IPS-15b (cell line): ENCODE results near the gene PPP1R14C.

ENCODE experiments used
- H3K27me3 ChIP-seq: one replicate; pipeline ENCODE4 v1.6.1; 2013; ENCODE audit warnings: low read length; ENCODE audit not compliant: control insufficient read depth, insufficient read depth
- H3K36me3 ChIP-seq: one replicate; pipeline ENCODE4 v1.6.1; 2013; ENCODE audit warnings: low read length; ENCODE audit not compliant: control insufficient read depth, insufficient read depth
- H3K4me1 ChIP-seq: one replicate; pipeline ENCODE4 v1.6.1; 2013; ENCODE audit warnings: mild to moderate bottlenecking, low read length; ENCODE audit not compliant: control insufficient read depth, insufficient read depth
- H3K4me3 ChIP-seq: one replicate; pipeline ENCODE4 v1.5.1; 2013; ENCODE audit warnings: low read depth, low read length
- H3K9ac ChIP-seq: one replicate; pipeline ENCODE4 v1.6.1; 2013; ENCODE audit warnings: low read depth, mild to moderate bottlenecking, low read length
- H3K9me3 ChIP-seq: one replicate; pipeline ENCODE4 v1.6.1; 2013; ENCODE audit warnings: mild to moderate bottlenecking, low read length; ENCODE audit not compliant: control insufficient read depth, insufficient read depth

PPP1R14C gene

DNA sequence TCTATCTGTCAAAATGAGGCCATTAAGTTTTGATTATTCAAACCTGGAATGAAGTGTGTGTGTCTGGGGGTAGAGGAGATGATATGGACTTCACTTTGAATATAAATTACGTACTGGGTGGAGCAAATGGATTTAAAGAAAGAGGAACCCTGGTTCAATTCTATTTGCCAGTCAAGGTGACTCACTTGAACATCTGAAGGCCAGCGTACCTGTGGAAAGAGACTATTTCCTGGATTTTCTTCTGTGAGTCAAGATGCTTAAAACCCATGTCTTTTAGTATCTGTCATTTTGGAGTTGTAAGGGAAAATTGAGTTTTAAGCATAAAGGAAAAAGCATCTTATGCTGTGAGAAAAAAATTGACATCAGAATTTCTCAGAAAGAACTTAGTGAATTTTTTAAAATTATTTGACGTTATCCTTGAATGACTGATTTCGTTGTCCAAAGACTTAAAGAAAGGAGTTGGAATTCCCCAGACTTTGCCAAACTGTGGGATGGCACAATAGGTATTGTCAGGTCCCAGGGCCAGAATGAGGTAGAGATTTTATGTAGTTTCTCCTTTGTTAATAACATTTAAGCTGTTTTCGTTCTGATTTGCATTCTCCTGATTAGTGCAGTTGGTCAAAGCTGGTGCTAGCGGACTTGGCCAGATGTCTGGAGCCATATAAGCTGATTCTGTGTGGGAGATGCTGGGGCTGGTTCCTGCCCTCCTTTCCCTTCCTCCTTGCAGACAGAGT lies 2.4 kb upstream of the PPP1R14C start:
- no peak overlapping the region for H3K4me3 ChIP-seq
- H3K36me3 ChIP-seq: no peaks in the 10 kb centered on the region
- peaks cover 53% of the 10 kb centered on the region for H3K27me3 ChIP-seq
- no peak overlapping the region for H3K9ac ChIP-seq
- H3K4me1 ChIP-seq: no peaks in the 10 kb centered on the region
- no peaks in the 10 kb centered on the region for H3K9me3 ChIP-seq

DNA sequence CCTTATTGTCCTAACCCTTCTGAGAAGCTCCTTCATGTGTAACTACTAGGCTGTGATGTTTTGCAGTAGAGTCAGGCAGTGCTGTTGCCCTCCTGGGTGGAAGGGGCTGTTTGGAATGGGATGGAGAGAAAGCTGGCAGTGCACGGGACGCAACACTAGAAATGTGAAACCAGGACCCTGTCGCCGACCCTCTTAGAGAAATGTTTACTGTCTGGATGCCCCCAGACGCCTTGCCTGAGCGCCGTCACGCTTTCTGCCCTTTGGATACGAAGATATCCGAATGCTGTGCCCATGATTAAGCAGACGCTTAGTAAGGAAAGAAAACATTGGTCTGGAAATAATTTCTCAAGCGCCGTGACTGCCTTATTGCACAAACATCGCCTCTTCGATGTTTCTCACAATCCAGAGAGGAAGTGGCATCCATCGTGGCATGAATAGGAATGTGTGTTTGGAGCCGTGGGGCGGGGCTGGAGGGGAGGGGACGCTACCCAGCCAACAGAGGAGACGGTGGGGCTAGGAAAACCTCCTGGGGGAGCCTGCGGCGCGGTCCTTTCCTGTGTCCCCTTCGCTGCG lies 661 bp upstream of the PPP1R14C start:
- Histone ChIP-seq H3K4me1 (no peaks in the 10 kb centered on the region), H3K27me3 (peaks cover 67% of the 10 kb centered on the region), H3K36me3 (no peaks in the 10 kb centered on the region), H3K9ac (no peak overlapping the region), H3K9me3 (no peaks in the 10 kb centered on the region), H3K4me3 (peak overlapping the region; percentile 53)

DNA sequence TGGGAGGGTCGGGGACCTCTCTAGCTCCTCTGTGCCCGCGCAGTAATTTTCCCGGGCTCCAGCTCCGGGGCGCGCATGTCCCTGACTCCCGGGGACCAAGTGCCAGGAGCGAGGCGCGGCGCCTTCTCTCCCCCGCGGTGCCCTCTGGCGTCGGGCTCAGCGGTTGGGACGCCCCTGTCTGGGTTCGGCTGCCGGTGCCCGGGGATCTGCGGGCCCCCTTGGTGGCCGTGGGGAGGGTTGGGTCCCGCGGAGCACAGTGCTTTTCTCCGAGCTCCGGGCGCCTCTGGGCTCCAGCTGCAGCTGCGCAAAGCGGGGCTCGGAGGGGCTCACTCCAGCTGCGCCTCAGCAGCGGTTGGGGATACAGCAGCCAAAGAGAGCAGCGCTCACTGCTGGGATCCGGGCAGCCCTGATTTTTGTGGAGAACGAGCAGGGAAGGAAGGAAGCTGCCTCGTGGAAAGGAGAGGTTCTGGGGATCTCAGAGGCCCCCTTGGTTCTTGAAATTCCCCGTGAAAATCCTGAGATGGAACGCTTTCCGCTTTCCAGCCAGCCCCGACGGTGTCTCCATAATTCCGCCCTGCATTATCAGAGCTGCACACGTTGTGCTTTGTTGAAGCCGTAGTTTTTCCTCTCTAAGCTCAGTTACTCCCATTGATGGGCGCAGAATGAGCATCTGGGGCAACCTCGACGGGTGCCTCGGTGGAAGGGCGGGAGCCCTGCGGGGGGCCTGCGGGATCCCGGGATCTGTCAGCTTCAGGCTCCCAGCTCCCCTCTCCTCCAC lies 861 bp downstream of the PPP1R14C start:
- H3K4me1 ChIP-seq: no peaks in the 10 kb centered on the region
- no peak overlapping the region for H3K9ac ChIP-seq
- H3K36me3 ChIP-seq: no peaks in the 10 kb centered on the region
- H3K27me3 ChIP-seq: peaks cover 77% of the 10 kb centered on the region
- H3K9me3 ChIP-seq: no peaks in the 10 kb centered on the region
- peak overlapping the region; percentile 59 for H3K4me3 ChIP-seq

DNA sequence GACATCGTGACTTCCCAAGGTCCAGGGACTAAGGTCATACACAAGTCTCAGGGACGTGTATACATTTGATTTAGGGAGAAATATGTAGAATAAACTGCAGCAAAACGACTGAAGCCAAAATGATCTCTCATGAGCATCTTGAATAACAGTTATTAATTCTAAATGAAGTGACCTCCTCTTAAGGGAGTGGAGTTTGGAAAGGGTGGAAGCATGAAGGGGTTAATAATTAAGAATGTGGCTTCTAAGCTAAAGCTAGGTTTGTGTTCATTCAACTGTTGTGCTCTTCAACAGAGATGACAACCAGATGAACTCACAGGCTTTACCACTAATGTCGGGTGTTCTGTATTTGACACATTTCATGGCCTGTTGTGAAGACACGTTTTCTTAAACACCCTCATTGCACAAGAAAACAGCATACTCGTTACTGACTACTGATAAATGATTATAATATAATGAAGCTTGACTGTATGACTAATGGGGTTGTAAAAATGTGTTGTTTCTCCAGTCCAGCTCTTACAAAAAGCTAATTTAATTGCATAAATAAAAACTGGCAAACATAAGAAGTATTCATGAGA lies 1.5 kb downstream of the PPP1R14C start:
- Histone ChIP-seq H3K36me3 (no peaks in the 10 kb centered on the region), H3K27me3 (peaks cover 73% of the 10 kb centered on the region), H3K4me3 (no peak overlapping the region), H3K9me3 (no peaks in the 10 kb centered on the region), H3K9ac (no peak overlapping the region), H3K4me1 (no peaks in the 10 kb centered on the region)

DNA sequence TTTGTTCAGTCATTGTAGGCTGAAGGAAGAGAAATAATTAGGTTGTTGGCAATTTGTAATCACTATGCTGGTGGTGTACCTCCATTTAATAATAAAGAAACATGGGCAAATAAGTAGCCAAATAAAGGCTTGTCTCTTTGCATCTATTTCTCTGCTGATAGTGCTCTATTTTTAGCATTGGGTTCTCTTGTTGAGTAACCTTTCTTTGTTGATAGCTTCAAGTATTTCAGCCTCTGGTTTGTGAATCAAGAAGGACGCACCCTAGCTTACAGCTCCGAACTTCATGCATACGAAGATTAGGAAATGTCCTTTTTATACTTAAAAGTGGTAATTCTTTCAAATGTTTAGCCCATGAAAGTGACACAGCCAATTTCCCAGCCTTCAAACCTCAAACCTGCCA lies 2.6 kb downstream of the PPP1R14C start:
- Histone ChIP-seq H3K36me3 (no peaks in the 10 kb centered on the region), H3K4me3 (no peak overlapping the region), H3K9ac (no peak overlapping the region), H3K27me3 (peaks cover 80% of the 10 kb centered on the region), H3K4me1 (peaks cover 6% of the 10 kb centered on the region), H3K9me3 (no peaks in the 10 kb centered on the region)

DNA sequence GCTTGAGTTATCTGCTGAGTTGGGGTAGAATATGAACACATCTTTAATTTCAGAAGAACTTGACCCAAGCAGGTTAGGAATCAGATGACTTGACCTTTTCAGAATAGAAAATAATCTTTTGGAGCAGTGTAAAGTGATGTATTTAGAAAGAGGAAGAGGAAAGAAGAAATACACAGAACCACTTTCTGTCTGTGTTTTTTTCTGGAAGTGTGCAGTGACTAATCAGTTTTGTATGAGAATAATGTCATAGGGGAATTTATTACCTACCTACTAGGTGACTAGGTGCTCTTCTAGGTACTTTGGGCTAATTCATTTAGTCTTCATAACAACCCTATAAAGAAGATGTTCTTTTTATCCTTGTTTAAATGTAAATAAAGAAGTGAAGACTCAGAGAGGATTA lies 3.0 kb downstream of the PPP1R14C start:
- Histone ChIP-seq H3K4me1 (peaks cover 9% of the 10 kb centered on the region), H3K36me3 (no peaks in the 10 kb centered on the region), H3K4me3 (no peak overlapping the region), H3K27me3 (peaks cover 80% of the 10 kb centered on the region), H3K9me3 (no peaks in the 10 kb centered on the region), H3K9ac (no peak overlapping the region)

DNA sequence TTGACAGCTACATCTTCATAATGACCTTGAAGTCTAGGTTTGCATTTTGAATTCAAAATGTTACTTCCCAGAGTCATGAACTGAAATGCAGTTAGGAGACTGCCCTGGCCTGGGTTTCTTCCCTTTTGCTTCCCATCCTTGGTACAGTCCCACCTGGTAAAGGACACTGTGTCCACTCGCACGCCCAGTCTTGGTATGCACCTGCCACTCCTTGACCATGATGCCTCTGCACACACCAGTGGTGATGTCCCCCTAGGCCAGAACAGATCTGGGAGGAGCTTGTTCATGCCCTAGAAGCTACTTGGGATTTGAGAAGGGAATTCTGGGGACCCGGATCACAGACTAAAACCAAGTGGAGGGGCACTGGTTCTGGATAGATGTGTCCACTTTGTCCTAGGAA lies 3.6 kb downstream of the PPP1R14C start:
- Histone ChIP-seq H3K9ac (no peak overlapping the region), H3K9me3 (no peaks in the 10 kb centered on the region), H3K4me3 (no peak overlapping the region), H3K4me1 (peaks cover 12% of the 10 kb centered on the region), H3K36me3 (no peaks in the 10 kb centered on the region), H3K27me3 (peaks cover 80% of the 10 kb centered on the region)

DNA sequence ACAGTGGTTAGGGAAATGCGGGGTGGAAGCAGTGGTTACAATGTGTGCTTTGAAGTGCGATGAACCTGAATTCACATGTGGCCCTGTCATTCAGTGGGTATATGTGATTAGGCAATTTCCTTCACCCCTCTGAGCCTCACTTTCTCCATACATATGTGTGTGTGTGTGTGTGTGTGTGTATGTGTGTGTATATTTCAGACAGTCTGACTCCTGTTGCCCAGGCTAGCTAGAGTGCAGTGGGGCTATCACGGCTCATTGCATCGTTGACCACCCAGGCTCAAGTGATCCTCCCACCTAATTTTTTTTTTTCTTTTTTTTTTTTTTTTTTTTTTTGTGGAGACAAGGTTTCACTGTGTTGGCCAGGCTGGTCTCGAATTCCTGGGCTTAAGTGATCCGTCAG lies 6.3 kb downstream of the PPP1R14C start:
- Histone ChIP-seq H3K27me3 (peaks cover 73% of the 10 kb centered on the region), H3K9me3 (no peaks in the 10 kb centered on the region), H3K9ac (no peak overlapping the region), H3K36me3 (no peaks in the 10 kb centered on the region), H3K4me1 (peaks cover 12% of the 10 kb centered on the region), H3K4me3 (no peak overlapping the region)

DNA sequence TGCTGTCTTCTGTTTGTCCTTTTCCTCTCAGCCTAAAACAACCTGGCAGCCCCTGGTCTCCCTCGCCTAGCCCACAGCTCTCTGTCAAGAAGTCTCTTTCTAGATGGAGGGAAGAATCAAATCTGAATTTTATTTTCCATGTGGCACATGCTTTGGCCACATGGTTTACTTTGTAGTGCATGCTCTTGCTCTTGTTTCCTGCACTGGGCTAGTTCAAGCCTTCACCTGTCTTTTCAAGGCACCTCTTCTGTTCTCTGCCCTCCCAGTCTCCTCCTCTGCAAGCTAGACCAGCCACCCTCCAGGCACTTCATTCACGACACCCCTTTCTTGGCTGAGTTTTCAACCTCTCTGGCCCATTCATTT lies 7.6 kb downstream of the PPP1R14C start:
- H3K9me3 ChIP-seq: no peaks in the 10 kb centered on the region
- H3K9ac ChIP-seq: no peak overlapping the region
- peaks cover 65% of the 10 kb centered on the region for H3K27me3 ChIP-seq
- H3K36me3 ChIP-seq: no peaks in the 10 kb centered on the region
- peaks cover 12% of the 10 kb centered on the region for H3K4me1 ChIP-seq
- H3K4me3 ChIP-seq: no peak overlapping the region

DNA sequence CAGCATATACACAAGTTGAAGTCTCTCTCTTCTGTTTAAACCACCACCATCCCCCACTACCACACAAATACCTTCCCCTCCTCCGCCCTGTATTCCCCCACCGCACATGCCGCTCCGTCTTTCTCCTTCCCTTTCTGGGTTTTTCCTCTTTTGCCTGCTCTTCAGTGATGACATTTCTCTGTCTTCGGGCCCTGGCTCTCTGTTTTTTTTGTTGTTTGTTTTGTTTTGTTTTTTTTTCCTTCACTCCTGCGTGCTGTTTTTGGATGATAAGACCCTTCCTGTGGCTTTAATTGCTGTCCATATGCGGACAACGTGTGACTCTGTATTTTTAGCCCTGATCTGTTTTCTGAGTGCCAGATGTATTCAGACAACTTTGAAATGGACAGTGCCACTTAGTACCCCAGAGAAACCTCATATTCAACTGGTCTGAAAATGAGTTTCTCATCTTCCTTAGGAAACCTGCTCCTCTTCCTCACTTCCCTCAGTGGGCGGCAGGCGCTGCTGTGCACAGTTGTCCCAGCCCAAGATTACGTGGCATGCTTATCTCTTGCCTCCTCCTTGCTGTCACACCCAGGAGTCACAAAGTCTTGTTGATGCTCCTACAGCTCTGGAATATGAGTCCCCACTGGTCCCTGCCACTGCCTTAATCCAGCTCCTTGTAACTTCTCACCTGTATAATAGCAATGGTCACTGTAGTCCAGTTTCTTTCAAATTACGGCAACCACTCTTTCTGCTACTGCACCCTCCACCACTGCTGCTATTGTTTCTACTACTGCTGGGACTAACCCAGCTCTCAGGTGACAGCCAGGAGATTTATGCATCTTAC lies 8.2 kb downstream of the PPP1R14C start:
- no peaks in the 10 kb centered on the region for H3K36me3 ChIP-seq
- H3K9ac ChIP-seq: no peak overlapping the region
- no peaks in the 10 kb centered on the region for H3K9me3 ChIP-seq
- peaks cover 12% of the 10 kb centered on the region for H3K4me1 ChIP-seq
- peaks cover 59% of the 10 kb centered on the region for H3K27me3 ChIP-seq
- H3K4me3 ChIP-seq: no peak overlapping the region
